Large intestine (tissue), 3 donors: ENCODE data around the gene TMOD2. TPM values are rescaled to one million over a fixed set of nuclear protein-coding genes. Genes with fewer than 3 reads are reported as not detected.

Source experiments
- DNase-seq, 2 donors: peaks; one replicate each; pipeline versions ENCODE4 v3.0.0 to v3.0.0-alpha.2; 2013
- H3K27ac ChIP-seq: one replicate; pipeline ENCODE4 v1.5.1; 2013; ENCODE audit warnings: low read length
- H3K27me3 ChIP-seq: 2 replicates; pipeline ENCODE4 v1.6.1; 2013; ENCODE audit warnings: low read length; ENCODE audit not compliant: control insufficient read depth, insufficient read depth
- H3K36me3 ChIP-seq: 2 replicates; pipeline ENCODE4 v1.6.1; 2013; ENCODE audit warnings: low read length; ENCODE audit not compliant: control insufficient read depth, insufficient read depth
- H3K4me1 ChIP-seq: one replicate; pipeline ENCODE4 v1.6.1; 2013; ENCODE audit warnings: low read length; ENCODE audit not compliant: control insufficient read depth, insufficient read depth
- H3K4me3 ChIP-seq: one replicate; pipeline ENCODE4 v1.5.1; 2013; ENCODE audit warnings: low read length
- H3K9me3 ChIP-seq: one replicate; pipeline ENCODE4 v1.6.1; 2013; ENCODE audit warnings: mild to moderate bottlenecking, low read depth, low read length, moderate library complexity; ENCODE audit not compliant: control insufficient read depth
- WGBS: methylation state at CpG from one replicate; pipeline ENCODE4 v1.1.5; 2013; ENCODE audit warnings: low lambda C conversion rate; ENCODE audit not compliant: insufficient coverage; 5-methylcytosine and 5-hydroxymethylcytosine counted together
- polyA plus RNA-seq: library from polyadenylated mRNA; unstranded; fragments of 120-200 nt; gene quantifications from one replicate; pipeline ENCODE4 v1.2.1, GENCODE V29; 2013

The TMOD2 gene
- polyA plus RNA-seq, 1 donor: 12.4 TPM

DNA sequence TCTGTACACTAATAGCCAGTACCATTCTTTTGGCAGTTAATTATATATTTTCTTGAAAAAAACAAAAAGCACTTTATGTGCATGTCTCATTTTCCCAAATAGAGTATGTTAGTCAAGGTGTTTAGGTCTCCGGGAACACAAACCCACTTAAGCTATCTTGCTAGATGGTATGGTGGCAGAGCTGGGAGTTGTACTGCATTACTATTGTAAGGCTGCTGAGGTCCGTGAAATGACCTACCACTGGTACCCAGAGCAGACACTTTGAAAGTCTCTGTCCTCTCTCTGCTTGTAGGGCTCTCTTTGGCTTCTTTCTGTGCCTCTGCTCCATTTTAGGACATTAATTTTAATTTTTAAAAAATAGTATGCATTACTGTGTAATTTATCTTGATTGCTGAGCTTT, 86.9 kb downstream of the TMOD2 start:
- H3K4me1 ChIP-seq: peaks cover 15% of the 10 kb centered on the region
- H3K27ac ChIP-seq: no peak overlapping the region
- no peak overlapping the region for H3K4me3 ChIP-seq
- DNase-seq: no peak
- H3K36me3 ChIP-seq: no peaks in the 10 kb centered on the region
- no peaks in the 10 kb centered on the region for H3K9me3 ChIP-seq
- no peaks in the 10 kb centered on the region for H3K27me3 ChIP-seq
- WGBS: no CpG with 5 or more reads among the region's 2 CpGs

GRCh38 chr15:51840692-51841091, 89.3 kb downstream of the TMOD2 start:
- no peaks in the 10 kb centered on the region for H3K9me3 ChIP-seq
- peaks cover 29% of the 10 kb centered on the region for H3K4me1 ChIP-seq
- no peak for DNase-seq
- no peak overlapping the region for H3K27ac ChIP-seq
- no peak overlapping the region for H3K4me3 ChIP-seq
- H3K27me3 ChIP-seq: no peaks in the 10 kb centered on the region
- WGBS: 100% methylated on average over 1 of the region's 4 CpGs
- H3K36me3 ChIP-seq: no peaks in the 10 kb centered on the region

DNA sequence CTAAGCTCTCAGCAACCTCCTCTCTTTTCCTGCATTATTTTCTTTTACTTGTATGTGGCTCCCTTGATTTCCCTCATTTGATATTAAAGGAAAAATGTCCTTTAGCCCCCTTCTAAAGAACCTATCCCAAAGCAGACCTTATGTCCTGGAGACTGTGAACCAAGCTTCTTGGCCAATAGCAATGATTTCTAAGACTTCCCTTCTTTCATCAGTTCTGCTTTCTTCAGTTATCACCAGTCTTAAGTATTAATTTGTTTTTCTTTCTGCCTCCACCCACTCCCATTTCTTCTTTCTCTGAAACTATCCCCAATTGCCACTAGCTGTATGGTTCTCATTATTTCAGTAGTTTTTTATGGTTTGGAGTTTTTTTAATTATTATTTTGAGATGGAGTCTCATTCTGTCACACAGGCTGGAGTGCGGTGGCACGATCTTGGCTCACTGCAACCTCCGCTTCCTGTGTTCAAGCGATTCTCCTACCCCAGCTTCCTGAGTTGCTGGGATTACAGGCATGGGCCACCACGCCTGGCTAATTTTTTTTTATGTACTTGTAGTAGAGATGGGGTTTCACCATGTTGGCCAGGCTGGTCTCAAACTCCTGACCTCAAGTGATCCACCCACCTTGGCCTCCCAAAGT, 90.1 kb downstream of the TMOD2 start:
- H3K27me3 ChIP-seq: no peaks in the 10 kb centered on the region
- H3K36me3 ChIP-seq: no peaks in the 10 kb centered on the region
- 100% methylated on average over 1 of the region's 5 CpGs for WGBS
- peaks cover 29% of the 10 kb centered on the region for H3K4me1 ChIP-seq
- H3K27ac ChIP-seq: no peak overlapping the region
- H3K9me3 ChIP-seq: no peaks in the 10 kb centered on the region
- DNase-seq: no peak
- no peak overlapping the region for H3K4me3 ChIP-seq

- Histone ChIP-seq H3K27ac (peak overlapping the region; percentile 81), H3K36me3 (no peaks in the 10 kb centered on the region), H3K9me3 (no peaks in the 10 kb centered on the region), H3K4me3 (no peak overlapping the region), H3K27me3 (no peaks in the 10 kb centered on the region), H3K4me1 (peaks cover 31% of the 10 kb centered on the region)
- DNase-seq: no peak
- 90% methylated on average over 2 of the region's 3 CpGs for WGBS
These were observed 90.9 kb downstream of the TMOD2 start for GRCh38 chr15:51842265-51842664.

DNA sequence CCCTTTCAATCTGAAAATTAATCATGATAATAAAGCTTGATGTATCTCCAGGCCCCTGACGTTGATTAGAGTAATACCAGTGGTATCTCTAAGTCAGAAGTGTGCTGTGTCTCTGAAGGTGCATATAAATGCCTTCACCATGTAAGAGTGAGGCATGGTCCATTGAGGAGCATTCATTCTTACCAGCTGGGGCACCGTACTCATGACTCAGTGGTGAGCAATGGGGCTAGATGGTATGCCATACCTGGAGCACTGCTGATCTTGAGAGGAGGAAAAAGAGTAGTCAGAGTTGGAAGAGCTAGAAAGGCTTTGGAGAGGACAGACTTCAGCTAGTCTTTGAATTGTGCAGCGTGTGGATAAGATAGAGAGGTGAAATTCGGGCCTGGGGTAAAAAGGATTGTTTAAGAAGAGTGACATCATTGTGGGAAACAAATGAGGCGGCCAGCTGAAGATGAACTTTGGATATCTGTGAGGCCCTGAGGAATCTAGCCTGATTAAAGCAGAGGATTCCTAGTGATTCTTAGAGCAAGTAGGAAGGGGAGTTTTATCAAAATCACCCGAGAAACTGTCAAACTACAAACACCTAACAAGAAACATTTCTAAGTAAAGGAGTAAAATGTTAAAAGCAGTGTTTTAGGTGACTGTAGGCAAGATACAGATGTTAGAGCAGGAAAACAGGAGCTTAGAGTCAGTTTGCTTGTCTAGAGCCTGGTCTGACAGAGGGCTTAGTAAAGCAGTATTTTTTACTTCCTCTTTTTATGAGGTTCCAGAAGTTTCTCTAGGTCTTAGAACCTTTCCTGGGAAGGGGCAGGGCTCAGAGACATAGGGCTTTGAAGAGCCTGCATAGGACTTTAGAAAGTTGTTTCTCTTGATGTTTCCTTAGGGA, 91.7 kb downstream of the TMOD2 start:
- peaks cover 27% of the 10 kb centered on the region for H3K4me1 ChIP-seq
- DNase-seq: peak; percentile 53 to 92
- WGBS: 0% methylated on average over 2 of the region's 6 CpGs

DNA sequence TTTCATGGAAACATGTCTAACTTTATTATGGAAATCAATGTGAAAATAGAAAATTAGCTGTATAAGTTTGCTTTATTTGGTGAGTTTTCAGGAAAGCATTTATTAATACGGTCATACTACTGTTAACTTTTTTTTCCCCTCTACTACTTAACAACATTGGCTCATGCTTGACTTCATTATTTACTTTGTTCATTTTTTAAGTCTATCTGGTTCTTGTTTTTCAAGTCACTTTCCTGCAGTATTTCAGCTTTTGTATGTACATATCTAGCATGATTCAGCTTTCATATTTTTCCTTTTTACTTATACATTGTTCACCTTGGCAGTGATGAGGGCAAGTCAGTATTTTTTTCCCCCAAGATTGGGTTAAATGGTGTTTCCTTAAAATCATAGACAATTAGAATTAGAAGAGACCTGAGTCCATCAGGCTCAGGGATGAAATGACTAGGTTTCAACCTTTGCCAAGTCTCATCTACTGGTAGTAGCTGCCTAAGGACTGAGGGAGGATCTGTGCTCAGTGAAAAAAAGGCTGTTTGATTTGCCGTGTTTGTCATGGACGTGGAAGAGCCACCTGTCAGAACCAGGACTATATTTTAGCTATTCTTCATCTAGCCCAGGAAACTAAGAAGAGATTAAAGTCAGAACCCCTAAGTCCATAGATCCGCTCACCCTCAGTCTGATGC, 93.5 kb downstream of the TMOD2 start:
- peak overlapping the region; percentile 81 for H3K27ac ChIP-seq
- WGBS: 68% methylated on average over 2 of the region's 4 CpGs
- H3K4me3 ChIP-seq: no peak overlapping the region
- H3K36me3 ChIP-seq: no peaks in the 10 kb centered on the region
- no peak for DNase-seq
- H3K9me3 ChIP-seq: no peaks in the 10 kb centered on the region
- H3K4me1 ChIP-seq: peaks cover 27% of the 10 kb centered on the region
- H3K27me3 ChIP-seq: no peaks in the 10 kb centered on the region

More for the DNA sequence above, 91.7 kb downstream of the TMOD2 start:
- Histone ChIP-seq H3K27me3 (no peaks in the 10 kb centered on the region), H3K27ac (peak overlapping the region; percentile 81), H3K36me3 (no peaks in the 10 kb centered on the region), H3K4me3 (no peak overlapping the region), H3K9me3 (no peaks in the 10 kb centered on the region)

DNA sequence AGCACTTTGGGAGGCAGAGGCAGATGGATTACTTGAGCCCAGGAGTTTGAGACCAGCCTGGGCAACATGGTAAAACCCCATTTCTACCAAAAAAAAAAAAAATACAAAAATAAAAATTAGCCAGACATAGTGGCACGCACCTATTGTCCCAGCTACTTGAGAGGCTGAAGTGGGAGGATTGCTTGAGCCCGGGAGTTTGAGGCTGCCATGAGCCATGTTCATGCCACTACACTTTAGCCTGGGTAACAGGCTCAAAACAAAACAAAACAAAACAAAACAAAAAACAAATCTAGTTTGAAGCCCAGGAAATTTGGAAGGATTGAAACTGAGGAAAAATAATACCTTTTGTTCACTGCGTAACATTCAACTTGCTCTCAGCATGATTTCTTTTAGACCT, 94.7 kb downstream of the TMOD2 start:
- no peaks in the 10 kb centered on the region for H3K36me3 ChIP-seq
- no peak overlapping the region for H3K27ac ChIP-seq
- no CpG with 5 or more reads among the region's 3 CpGs for WGBS
- no peaks in the 10 kb centered on the region for H3K27me3 ChIP-seq
- DNase-seq: no peak
- peaks cover 27% of the 10 kb centered on the region for H3K4me1 ChIP-seq
- H3K4me3 ChIP-seq: no peak overlapping the region
- no peaks in the 10 kb centered on the region for H3K9me3 ChIP-seq

GRCh38 chr15:51846463-51847230, 95.2 kb downstream of the TMOD2 start:
- H3K36me3 ChIP-seq: no peaks in the 10 kb centered on the region
- WGBS: 86% methylated on average over 3 of the region's 3 CpGs
- H3K4me3 ChIP-seq: no peak overlapping the region
- no peak overlapping the region for H3K27ac ChIP-seq
- H3K9me3 ChIP-seq: no peaks in the 10 kb centered on the region
- DNase-seq: no peak
- no peaks in the 10 kb centered on the region for H3K27me3 ChIP-seq
- H3K4me1 ChIP-seq: peaks cover 27% of the 10 kb centered on the region

DNA sequence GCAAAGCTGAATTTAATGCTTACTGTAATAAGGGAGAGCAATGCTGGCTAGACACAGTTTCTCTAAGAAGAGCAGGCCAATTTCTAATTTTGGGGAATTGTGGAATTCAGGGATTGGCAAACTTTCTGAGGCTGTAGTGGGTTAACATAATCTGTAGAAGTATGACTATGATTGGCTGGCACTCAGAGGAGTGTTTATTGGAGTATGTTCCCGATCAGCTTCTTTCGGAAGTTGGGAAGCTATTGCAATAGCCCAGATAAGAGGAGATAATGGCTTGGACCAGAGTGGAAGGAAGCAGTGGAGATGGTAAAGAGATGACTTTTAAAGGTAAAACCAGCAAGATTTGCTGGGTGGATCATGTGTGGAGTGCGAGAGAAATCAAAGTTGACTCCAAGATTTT, 97.4 kb downstream of the TMOD2 start:
- no peaks in the 10 kb centered on the region for H3K9me3 ChIP-seq

DNA sequence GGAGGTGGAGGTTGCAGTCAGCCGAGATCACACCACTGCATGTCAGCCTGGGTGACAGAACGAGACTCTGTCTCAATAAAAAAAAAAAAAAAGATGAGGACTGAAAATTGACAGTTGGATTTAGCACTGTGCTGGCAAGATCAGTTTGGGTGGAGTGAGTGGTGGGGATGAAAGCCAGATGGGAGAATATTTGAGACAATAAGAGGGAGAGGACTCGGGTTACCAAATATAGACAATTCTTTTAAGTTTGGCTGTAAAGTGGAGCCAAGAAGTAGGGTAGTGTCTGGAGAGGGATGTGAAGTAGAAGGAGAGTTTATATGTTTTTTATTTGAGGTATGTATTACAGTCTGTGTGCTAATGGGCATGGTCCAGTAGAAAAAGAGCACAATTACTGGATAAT, 98.5 kb downstream of the TMOD2 start:
- WGBS: 100% methylated on average over 1 of the region's 3 CpGs
- no peak overlapping the region for H3K27ac ChIP-seq
- H3K9me3 ChIP-seq: no peaks in the 10 kb centered on the region
- no peak overlapping the region for H3K4me3 ChIP-seq
- H3K4me1 ChIP-seq: peaks cover 5% of the 10 kb centered on the region
- H3K27me3 ChIP-seq: no peaks in the 10 kb centered on the region
- H3K36me3 ChIP-seq: no peaks in the 10 kb centered on the region
- DNase-seq: no peak

More for the DNA sequence above, 97.4 kb downstream of the TMOD2 start:
- WGBS: 100% methylated on average over 1 of the region's 3 CpGs
- Histone ChIP-seq H3K4me1 (peaks cover 11% of the 10 kb centered on the region), H3K36me3 (no peaks in the 10 kb centered on the region), H3K27ac (no peak overlapping the region), H3K27me3 (no peaks in the 10 kb centered on the region), H3K4me3 (no peak overlapping the region)
- no peak for DNase-seq
